Loucy (cell line): ENCODE results near the gene JAM2.
"Not testable (repeated sequence)": the region's sequence is repeated elsewhere in the genome, so short reads cannot be mapped to it uniquely, and the experiment has no call there.

Experiments used
- H2AFZ ChIP-seq: fragments of 200-600 bp; sonication (generic); 2 replicates; pipeline ENCODE4 v1.6.0; 2016; ENCODE audit warnings: antibody characterized with exemption, mild to moderate bottlenecking, low read length, moderate library complexity
- H3F3A ChIP-seq: fragments of 200-600 bp; 2 replicates; pipeline ENCODE4 v1.6.0; 2016; ENCODE audit warnings: antibody characterized with exemption, low read depth, mild to moderate bottlenecking
- H3K27me3 ChIP-seq: fragments of 200-600 bp; sonication (generic); 2 replicates; pipeline ENCODE4 v1.6.1; 2014; ENCODE audit warnings: low read length, mild to moderate bottlenecking; ENCODE audit not compliant: insufficient read depth, poor library complexity, severe bottlenecking
- H3K36me3 ChIP-seq: fragments of 200-600 bp; sonication (generic); 2 replicates; pipeline ENCODE4 v1.6.1; 2016; ENCODE audit warnings: low read length; ENCODE audit not compliant: insufficient read depth
- H3K4me1 ChIP-seq: fragments of 200-600 bp; sonication (generic); 2 replicates; pipeline ENCODE4 v1.5.1; 2014; ENCODE audit warnings: low read length, mild to moderate bottlenecking; ENCODE audit not compliant: insufficient read depth, poor library complexity, severe bottlenecking
- H3K4me2 ChIP-seq: fragments of 200-600 bp; sonication (generic); 2 replicates; pipeline ENCODE4 v1.6.0; 2014; ENCODE audit warnings: antibody characterized with exemption, low read length, low read depth, mild to moderate bottlenecking; ENCODE audit not compliant: poor library complexity, severe bottlenecking
- H3K4me3 ChIP-seq: fragments of 200-600 bp; sonication (generic); 2 replicates; pipeline ENCODE4 v1.5.1; 2014; ENCODE audit warnings: low read length, mild to moderate bottlenecking, mixed read lengths; ENCODE audit not compliant: poor library complexity, severe bottlenecking
- H3K79me2 ChIP-seq: fragments of 200-600 bp; sonication (generic); 2 replicates; pipeline ENCODE4 v1.6.1; 2014; ENCODE audit warnings: low read length; ENCODE audit not compliant: insufficient read depth
- H3K9ac ChIP-seq: fragments of 200-600 bp; sonication (generic); 2 replicates; pipeline ENCODE4 v1.6.0; 2014; ENCODE audit warnings: mild to moderate bottlenecking, low read depth, low read length, moderate library complexity; ENCODE audit not compliant: poor library complexity, severe bottlenecking
- H3K9me2 ChIP-seq: fragments of 200-600 bp; sonication (generic); replicated peaks from 2 replicates; pipeline ENCODE4 v1.6.1; 2016; ENCODE audit warnings: low read depth, low read length, mixed read lengths
- H3K9me3 ChIP-seq: fragments of 200-600 bp; sonication (generic); 2 replicates; pipeline ENCODE4 v1.6.1; 2014; ENCODE audit warnings: mild to moderate bottlenecking, antibody characterized with exemption, low read length, low read depth; ENCODE audit not compliant: insufficient read depth
- H4K20me1 ChIP-seq: fragments of 200-600 bp; sonication (generic); 2 replicates; pipeline ENCODE4 v1.6.0; 2014; ENCODE audit warnings: antibody characterized with exemption, low read length, mild to moderate bottlenecking; ENCODE audit not compliant: insufficient read depth, poor library complexity, severe bottlenecking
- EZH2phosphoT487 ChIP-seq: fragments of 200-600 bp; IDR thresholded peaks from 2 replicates; pipeline ENCODE4 v1.6.1; 2018; ENCODE audit warnings: antibody characterized with exemption, mild to moderate bottlenecking, moderate library complexity, borderline replicate concordance
- TF ChIP-seq, protein P1 (sequence below): fragments of 200-600 bp; sonication (generic); conservative IDR thresholded peaks from 2 replicates; pipeline ENCODE4 v1.5.1; 2014; ENCODE audit warnings: mild to moderate bottlenecking, antibody characterized with exemption, low read length

JAM2 gene

DNA sequence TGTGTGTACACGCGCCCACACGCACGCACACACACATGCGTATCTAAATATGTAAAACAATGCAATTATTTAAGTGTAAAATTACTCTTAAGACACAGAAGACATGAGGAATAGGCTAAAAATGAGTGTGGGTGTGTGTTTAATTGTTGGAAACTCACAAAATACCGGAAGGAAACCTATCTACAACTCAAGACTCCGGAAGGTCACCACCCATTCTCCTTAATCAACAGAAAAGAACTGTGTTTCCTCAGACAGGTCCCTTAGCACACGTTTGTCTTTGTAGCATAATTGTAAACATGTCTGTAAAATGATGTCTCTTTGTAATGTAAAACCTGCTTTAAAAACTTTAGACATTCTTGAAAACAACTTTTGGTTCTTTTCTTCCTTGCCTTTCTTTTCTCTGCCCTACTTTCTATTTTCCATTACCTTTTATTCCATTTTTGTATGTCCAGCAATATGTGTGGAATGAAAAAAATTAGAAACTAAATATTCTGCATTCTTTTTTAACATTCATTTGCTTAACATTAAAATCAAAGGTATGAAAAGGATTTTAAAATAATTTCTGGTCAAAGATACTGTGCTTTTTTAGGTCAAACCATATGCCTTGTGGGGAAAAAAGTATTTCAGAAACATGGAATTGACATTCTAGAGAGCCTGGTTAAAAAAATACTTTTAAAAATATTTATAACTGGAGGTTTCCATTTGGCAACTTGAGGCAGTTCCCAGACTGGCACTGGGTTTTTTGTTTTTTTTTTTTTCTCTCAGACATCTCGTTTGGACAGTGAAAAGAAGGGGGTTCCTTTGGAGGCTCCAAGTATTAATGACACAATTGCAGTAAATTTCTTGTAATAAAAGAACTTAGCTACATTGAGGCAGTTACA is 49.5 kb downstream of the JAM2 start:
- Histone ChIP-seq H4K20me1 (no peaks in the 10 kb centered on the region), H3K27me3 (no peaks in the 10 kb centered on the region), H3K4me3 (no peak overlapping the region), H3K36me3 (no peaks in the 10 kb centered on the region), H3K9me3 (no peaks in the 10 kb centered on the region), H3K9me2 (no peaks in the 10 kb centered on the region), H2AFZ (no peak overlapping the region), H3K9ac (no peak overlapping the region), H3F3A (no peaks in the 10 kb centered on the region), H3K4me2 (no peak overlapping the region), H3K4me1 (no peaks in the 10 kb centered on the region), H3K79me2 (no peaks in the 10 kb centered on the region)
- TF ChIP-seq EZH2phosphoT487: no peak
- TF ChIP-seq, protein P1, sequence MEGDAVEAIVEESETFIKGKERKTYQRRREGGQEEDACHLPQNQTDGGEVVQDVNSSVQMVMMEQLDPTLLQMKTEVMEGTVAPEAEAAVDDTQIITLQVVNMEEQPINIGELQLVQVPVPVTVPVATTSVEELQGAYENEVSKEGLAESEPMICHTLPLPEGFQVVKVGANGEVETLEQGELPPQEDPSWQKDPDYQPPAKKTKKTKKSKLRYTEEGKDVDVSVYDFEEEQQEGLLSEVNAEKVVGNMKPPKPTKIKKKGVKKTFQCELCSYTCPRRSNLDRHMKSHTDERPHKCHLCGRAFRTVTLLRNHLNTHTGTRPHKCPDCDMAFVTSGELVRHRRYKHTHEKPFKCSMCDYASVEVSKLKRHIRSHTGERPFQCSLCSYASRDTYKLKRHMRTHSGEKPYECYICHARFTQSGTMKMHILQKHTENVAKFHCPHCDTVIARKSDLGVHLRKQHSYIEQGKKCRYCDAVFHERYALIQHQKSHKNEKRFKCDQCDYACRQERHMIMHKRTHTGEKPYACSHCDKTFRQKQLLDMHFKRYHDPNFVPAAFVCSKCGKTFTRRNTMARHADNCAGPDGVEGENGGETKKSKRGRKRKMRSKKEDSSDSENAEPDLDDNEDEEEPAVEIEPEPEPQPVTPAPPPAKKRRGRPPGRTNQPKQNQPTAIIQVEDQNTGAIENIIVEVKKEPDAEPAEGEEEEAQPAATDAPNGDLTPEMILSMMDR: no peak

DNA sequence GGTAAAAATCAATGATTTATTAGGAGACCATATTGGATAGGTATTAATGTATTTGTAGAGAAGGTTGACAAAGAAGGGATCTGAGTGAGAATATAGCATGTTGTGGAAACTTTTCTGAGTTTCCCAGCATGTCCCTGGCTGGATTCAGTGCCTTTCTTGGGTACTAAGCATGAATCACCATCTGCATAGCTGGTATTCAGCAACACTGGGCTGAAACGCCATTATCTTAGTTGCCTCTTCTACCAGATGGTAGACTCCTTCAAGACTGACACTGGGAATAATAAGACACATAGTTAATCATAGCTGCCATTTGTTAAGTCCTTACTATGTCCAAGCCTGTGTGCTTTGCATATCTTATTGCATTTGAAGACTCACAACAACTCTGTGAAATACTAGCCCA is 50.2 kb downstream of the JAM2 start:
- Histone ChIP-seq H3F3A (no peaks in the 10 kb centered on the region), H3K9me3 (no peaks in the 10 kb centered on the region), H3K36me3 (no peaks in the 10 kb centered on the region), H3K4me1 (no peaks in the 10 kb centered on the region), H3K4me3 (no peak overlapping the region), H3K27me3 (no peaks in the 10 kb centered on the region), H3K4me2 (no peak overlapping the region), H4K20me1 (no peaks in the 10 kb centered on the region), H3K79me2 (no peaks in the 10 kb centered on the region), H3K9ac (no peak overlapping the region), H2AFZ (no peak overlapping the region), H3K9me2 (no peaks in the 10 kb centered on the region)
- no peak for TF ChIP-seq EZH2phosphoT487
- TF ChIP-seq, protein P1: no peak

DNA sequence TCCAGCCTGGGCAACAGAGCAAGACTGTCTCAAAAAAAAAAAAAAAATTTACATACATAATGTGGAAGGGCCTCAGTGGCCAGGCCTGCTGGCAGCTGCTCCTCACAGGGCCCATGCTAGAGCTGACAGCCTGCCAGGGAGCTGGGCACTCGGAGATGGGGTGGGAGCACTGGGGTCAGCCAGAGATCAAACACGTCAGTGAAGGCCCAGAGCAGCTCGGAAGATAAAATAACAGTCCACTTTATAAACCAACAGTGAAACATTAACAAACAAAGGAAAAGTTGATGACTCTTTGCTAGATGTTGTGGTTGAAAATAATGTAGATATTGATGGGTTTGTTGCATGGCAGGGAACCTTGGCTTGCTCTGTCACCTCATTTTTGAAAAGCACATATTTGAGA is 52.9 kb downstream of the JAM2 start:
- TF ChIP-seq EZH2phosphoT487: no peak
- TF ChIP-seq, protein P1: no peak
- Histone ChIP-seq H3K9ac (no peak overlapping the region), H3K27me3 (no peaks in the 10 kb centered on the region), H3K4me2 (no peak overlapping the region), H2AFZ (no peak overlapping the region), H3K9me3 (no peaks in the 10 kb centered on the region), H3K4me1 (no peaks in the 10 kb centered on the region), H3K36me3 (no peaks in the 10 kb centered on the region), H3K4me3 (no peak overlapping the region), H3K79me2 (no peaks in the 10 kb centered on the region), H3F3A (no peaks in the 10 kb centered on the region), H4K20me1 (no peaks in the 10 kb centered on the region), H3K9me2 (no peaks in the 10 kb centered on the region)

DNA sequence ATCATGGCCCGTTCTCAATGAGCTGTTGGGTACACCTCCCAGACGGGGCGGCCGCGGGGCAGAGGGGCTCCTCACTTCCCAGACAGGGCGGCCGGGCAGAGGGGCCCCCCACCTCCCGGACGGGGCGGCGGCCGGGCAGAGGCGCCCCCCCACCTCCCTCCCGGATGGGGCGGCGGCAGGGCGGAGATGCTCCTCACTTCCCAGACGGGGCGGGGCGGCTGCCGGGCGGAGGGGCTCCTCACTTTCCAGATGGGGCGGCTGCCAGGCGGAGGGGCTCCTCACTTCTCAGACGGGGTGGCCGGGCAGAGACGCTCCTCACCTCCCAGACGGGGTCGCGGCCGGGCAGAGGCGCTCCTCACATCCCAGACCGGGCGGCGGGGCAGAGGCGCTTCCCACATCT is 56.4 kb downstream of the JAM2 start:
- not testable (repeated sequence) for H3K36me3 ChIP-seq, H3K9ac ChIP-seq, H3K4me3 ChIP-seq, H3K4me2 ChIP-seq, H2AFZ ChIP-seq, H3K9me3 ChIP-seq, H3K9me2 ChIP-seq, H3K79me2 ChIP-seq, H3K27me3 ChIP-seq, H4K20me1 ChIP-seq, H3F3A ChIP-seq, H3K4me1 ChIP-seq
